ENCODE data around the gene SIK2. TPM values are rescaled to one million over a fixed set of nuclear protein-coding genes. Genes with fewer than 3 reads are reported as not detected.
A peak's percentile ranks its signal among the peaks of the same experiment; 100 is the strongest.

SIK2 gene
- total and polyA plus RNA-seq, 2 donors, result 4.5 to 5.3 TPM

DNA sequence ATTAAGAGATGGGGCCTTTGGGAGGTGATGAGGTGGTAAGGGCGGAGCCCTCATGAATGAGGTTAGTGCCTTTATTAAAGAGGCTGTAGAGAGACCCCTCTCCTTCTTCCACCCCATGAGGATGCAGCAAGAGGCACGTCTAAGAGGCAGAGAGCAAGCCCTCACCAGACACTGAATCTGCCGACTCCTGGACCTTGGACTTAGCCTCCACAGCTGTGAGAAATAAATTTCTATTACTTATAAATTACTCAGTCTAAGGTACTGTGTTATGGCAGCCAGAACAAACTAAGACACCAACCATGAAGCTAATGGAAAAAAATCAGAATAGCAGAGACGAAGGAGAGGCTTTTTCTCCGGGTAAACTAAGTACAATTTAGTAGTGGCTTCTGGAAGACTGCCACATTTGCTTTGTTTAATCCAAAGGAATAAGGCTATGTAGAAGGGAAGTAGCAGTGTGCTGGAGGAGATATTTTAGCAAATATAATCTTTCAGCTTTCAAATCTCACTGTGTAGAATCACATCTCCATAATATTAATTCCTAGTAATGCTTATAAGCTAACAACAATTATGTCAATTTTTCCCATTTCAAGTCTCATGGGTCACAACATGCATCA is 12.3 kb upstream of the SIK2 start:
- no peaks in the 10 kb centered on the region for H3K27me3 ChIP-seq (ENCODE audit: control insufficient read depth in 2 of 2, insufficient read depth in 1 of 2, low read length in 1 of 2)
- DNase-seq (ENCODE audit: low read depth in 6 of 9, low spot score in 9 of 9), result no peak
- H3K4me1 ChIP-seq (ENCODE audit: control insufficient read depth in 2 of 2, insufficient read depth in 2 of 2, low read length in 2 of 2), result no peaks in the 10 kb centered on the region
- no peaks in the 10 kb centered on the region for H3K36me3 ChIP-seq (ENCODE audit: control insufficient read depth in 2 of 2, insufficient read depth in 2 of 2, low read length in 1 of 2)
- WGBS, result 96% methylated on average over 5 of the region's 5 CpGs
- H3K9me3 ChIP-seq (ENCODE audit: control insufficient read depth in 2 of 2, insufficient read depth in 1 of 2, low read length in 1 of 2), result no peaks in the 10 kb centered on the region
- no peak overlapping the region for H3K27ac ChIP-seq (ENCODE audit: low read depth in 1 of 2, low read length in 1 of 2)
- H3K4me3 ChIP-seq (ENCODE audit: low read length in 2 of 2), result no peak overlapping the region

DNA sequence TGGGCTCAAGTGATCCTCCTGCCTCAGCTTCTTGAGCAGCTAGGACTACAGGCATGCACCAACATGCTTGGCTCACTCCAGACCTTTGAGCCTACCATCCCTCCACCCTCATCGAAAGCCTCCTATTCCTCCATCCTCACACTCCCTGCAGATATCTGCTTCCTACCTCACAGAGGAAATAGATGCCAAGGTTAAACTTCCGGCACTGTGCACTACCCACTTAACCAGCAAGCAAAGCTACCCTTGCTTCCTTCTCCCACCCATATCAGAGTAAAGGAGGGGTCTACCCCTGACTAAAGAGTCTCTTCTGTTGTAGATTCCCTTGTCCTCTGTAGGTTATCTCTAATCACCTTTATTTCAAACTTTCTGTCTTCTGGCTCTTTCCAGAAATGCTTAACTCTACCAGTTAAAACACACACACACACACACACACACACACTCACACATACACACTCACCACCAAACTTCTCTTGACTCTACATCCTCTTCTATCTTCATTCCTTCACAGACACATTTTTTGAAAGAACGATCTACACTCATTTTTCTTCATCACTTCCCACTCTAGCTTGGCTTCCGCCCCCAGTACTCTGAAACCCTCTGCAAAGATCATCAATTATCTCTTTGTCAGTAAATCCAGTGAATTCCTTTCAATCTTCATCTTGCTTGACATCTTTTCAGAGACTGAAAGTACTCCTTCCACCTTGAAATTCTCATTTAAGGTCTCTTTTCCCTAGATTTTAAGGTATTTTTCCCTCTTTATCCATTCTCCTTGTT is 10.9 kb upstream of the SIK2 start:
- Histone ChIP-seq H3K27me3 (ENCODE audit: control insufficient read depth in 2 of 2, insufficient read depth in 1 of 2, low read length in 1 of 2) (no peaks in the 10 kb centered on the region), H3K4me1 (ENCODE audit: control insufficient read depth in 2 of 2, insufficient read depth in 2 of 2, low read length in 2 of 2) (no peaks in the 10 kb centered on the region), H3K4me3 (ENCODE audit: low read length in 2 of 2) (no peak overlapping the region), H3K36me3 (ENCODE audit: control insufficient read depth in 2 of 2, insufficient read depth in 2 of 2, low read length in 1 of 2) (no peaks in the 10 kb centered on the region), H3K27ac (ENCODE audit: low read depth in 1 of 2, low read length in 1 of 2) (no peak overlapping the region), H3K9me3 (ENCODE audit: control insufficient read depth in 2 of 2, insufficient read depth in 1 of 2, low read length in 1 of 2) (no peaks in the 10 kb centered on the region)
- no peak for DNase-seq (ENCODE audit: low read depth in 6 of 9, low spot score in 9 of 9)
- 82% methylated on average over 4 of the region's 4 CpGs for WGBS

DNA sequence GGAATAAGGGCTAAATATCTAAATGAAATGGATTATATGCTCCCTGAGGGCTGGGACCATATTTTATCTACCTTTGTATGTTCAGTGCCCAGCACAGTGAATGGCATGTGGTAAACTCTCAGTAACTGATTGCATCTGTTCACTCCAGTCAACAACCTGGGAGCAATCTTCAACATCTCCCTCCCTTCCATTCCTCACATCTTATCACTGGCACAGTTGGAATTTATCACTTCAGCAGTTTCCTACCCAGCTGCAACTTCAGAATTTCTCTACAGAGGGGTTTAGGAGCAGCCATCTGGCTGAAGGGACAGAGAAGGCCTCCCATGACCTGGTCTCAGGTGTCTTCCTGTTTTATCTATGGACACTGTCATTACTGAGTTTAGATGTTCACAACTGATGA is 9.8 kb upstream of the SIK2 start:
- no peak overlapping the region for H3K4me3 ChIP-seq (ENCODE audit: low read length in 2 of 2)
- no peaks in the 10 kb centered on the region for H3K9me3 ChIP-seq (ENCODE audit: control insufficient read depth in 2 of 2, insufficient read depth in 1 of 2, low read length in 1 of 2)
- H3K27me3 ChIP-seq (ENCODE audit: control insufficient read depth in 2 of 2, insufficient read depth in 1 of 2, low read length in 1 of 2), result no peaks in the 10 kb centered on the region
- DNase-seq (ENCODE audit: low read depth in 6 of 9, low spot score in 9 of 9), result no peak
- no peak overlapping the region for H3K27ac ChIP-seq (ENCODE audit: low read depth in 1 of 2, low read length in 1 of 2)
- no peaks in the 10 kb centered on the region for H3K36me3 ChIP-seq (ENCODE audit: control insufficient read depth in 2 of 2, insufficient read depth in 2 of 2, low read length in 1 of 2)
- H3K4me1 ChIP-seq (ENCODE audit: control insufficient read depth in 2 of 2, insufficient read depth in 2 of 2, low read length in 2 of 2), result no peaks in the 10 kb centered on the region

DNA sequence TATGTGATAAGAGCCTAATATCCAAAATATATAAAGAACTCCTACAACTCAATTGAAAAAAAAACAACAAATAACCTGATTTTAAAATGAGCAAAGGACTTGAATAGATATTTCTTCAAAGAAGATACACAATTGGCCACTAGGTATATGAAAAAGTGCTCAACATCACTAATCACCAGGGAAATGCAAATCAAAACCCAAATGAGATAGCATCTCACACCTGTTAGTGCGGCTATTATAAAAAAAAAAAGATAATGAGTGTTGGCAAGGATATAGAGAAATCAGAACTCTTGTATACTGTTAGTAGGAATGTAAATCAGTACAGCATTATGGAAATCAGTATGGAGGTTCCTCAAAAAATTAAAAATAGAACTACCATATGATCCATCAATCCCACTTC is 5.9 kb upstream of the SIK2 start:
- WGBS, result 83% methylated on average over 1 of the region's 1 CpG
- H3K27ac ChIP-seq (ENCODE audit: low read depth in 1 of 2, low read length in 1 of 2), result no peak overlapping the region
- H3K27me3 ChIP-seq (ENCODE audit: control insufficient read depth in 2 of 2, insufficient read depth in 1 of 2, low read length in 1 of 2), result no peaks in the 10 kb centered on the region
- no peaks in the 10 kb centered on the region for H3K9me3 ChIP-seq (ENCODE audit: control insufficient read depth in 2 of 2, insufficient read depth in 1 of 2, low read length in 1 of 2)
- H3K36me3 ChIP-seq (ENCODE audit: control insufficient read depth in 2 of 2, insufficient read depth in 2 of 2, low read length in 1 of 2), result no peaks in the 10 kb centered on the region
- H3K4me1 ChIP-seq (ENCODE audit: control insufficient read depth in 2 of 2, insufficient read depth in 2 of 2, low read length in 2 of 2), result peaks cover 0 to 2% of the 10 kb centered on the region in 2 donors
- H3K4me3 ChIP-seq (ENCODE audit: low read length in 2 of 2), result no peak overlapping the region
- no peak for DNase-seq (ENCODE audit: low read depth in 6 of 9, low spot score in 9 of 9)

DNA sequence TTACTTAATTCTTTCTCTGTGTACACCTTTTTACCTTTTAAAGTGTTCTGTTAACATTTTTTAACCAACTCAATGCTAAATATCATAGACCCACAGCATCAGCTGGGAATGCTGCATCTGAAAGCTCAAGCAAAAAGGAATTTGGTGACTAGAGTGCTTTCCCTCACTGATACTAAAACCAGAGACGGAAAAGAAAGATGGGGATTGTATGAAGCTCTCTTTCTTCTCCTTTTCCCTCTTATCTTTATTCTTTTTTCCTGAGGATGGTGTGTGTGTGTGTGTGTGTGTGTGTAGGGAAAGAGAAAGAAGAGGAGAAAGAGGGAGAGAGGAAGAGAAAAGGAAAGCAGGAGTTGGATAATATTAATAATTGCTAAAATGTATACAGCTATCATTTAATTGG is 4.1 kb upstream of the SIK2 start:
- no peaks in the 10 kb centered on the region for H3K36me3 ChIP-seq (ENCODE audit: control insufficient read depth in 2 of 2, insufficient read depth in 2 of 2, low read length in 1 of 2)
- no peak for DNase-seq (ENCODE audit: low read depth in 6 of 9, low spot score in 9 of 9)
- H3K4me3 ChIP-seq (ENCODE audit: low read length in 2 of 2), result no peak overlapping the region
- WGBS, result 95% methylated on average over 1 of the region's 1 CpG
- peaks cover 0 to 9% of the 10 kb centered on the region in 2 donors for H3K4me1 ChIP-seq (ENCODE audit: control insufficient read depth in 2 of 2, insufficient read depth in 2 of 2, low read length in 2 of 2)
- no peaks in the 10 kb centered on the region for H3K9me3 ChIP-seq (ENCODE audit: control insufficient read depth in 2 of 2, insufficient read depth in 1 of 2, low read length in 1 of 2)
- no peak overlapping the region for H3K27ac ChIP-seq (ENCODE audit: low read depth in 1 of 2, low read length in 1 of 2)
- H3K27me3 ChIP-seq (ENCODE audit: control insufficient read depth in 2 of 2, insufficient read depth in 1 of 2, low read length in 1 of 2), result no peaks in the 10 kb centered on the region

DNA sequence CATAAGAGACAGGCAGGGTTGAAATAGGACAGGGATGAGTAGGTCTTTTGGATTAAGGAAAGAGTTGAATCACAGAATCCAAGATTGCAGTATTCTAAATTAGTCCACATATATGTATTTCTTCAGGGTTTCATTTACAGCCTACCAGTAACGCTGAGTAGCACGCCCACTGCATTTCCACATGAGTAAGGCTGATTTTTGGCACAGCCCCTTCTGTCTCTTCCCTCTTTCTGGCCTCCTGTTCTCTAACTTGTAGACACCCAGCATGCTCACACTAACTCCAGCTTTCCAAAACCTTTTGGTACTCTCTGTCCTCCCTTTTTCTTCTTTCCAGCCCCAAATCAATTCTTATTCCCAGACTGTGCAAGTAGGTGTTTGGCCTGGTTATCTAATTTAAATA is 3.7 kb upstream of the SIK2 start:
- H3K36me3 ChIP-seq (ENCODE audit: control insufficient read depth in 2 of 2, insufficient read depth in 2 of 2, low read length in 1 of 2), result no peaks in the 10 kb centered on the region
- H3K27me3 ChIP-seq (ENCODE audit: control insufficient read depth in 2 of 2, insufficient read depth in 1 of 2, low read length in 1 of 2), result no peaks in the 10 kb centered on the region
- H3K4me1 ChIP-seq (ENCODE audit: control insufficient read depth in 2 of 2, insufficient read depth in 2 of 2, low read length in 2 of 2), result peaks cover 0 to 13% of the 10 kb centered on the region in 2 donors
- no peak for DNase-seq (ENCODE audit: low read depth in 6 of 9, low spot score in 9 of 9)
- WGBS, result 76% methylated on average over 2 of the region's 2 CpGs
- no peaks in the 10 kb centered on the region for H3K9me3 ChIP-seq (ENCODE audit: control insufficient read depth in 2 of 2, insufficient read depth in 1 of 2, low read length in 1 of 2)
- no peak overlapping the region for H3K27ac ChIP-seq (ENCODE audit: low read depth in 1 of 2, low read length in 1 of 2)
- no peak overlapping the region for H3K4me3 ChIP-seq (ENCODE audit: low read length in 2 of 2)

DNA sequence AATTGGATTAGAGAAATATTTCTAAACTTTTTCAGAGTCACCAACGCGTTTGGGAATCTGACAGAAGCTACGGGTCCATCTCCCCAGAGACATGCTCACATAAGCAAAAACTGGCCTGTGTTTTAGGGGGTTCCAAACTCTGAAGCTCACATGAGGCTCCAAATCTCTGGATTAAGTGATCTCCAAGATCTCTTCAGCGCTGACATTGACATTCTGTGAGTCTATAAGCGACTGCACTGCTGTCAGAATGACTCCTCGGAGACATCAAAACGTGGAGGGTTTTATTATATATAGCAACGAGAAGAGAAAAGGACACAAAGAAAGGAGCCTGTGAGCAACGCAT is 642 bp upstream of the SIK2 start:
- 28% methylated on average over 9 of the region's 9 CpGs for WGBS
- no peaks in the 10 kb centered on the region for H3K36me3 ChIP-seq (ENCODE audit: control insufficient read depth in 2 of 2, insufficient read depth in 2 of 2, low read length in 1 of 2)
- peaks cover 3 to 19% of the 10 kb centered on the region in 2 donors for H3K4me1 ChIP-seq (ENCODE audit: control insufficient read depth in 2 of 2, insufficient read depth in 2 of 2, low read length in 2 of 2)
- peak overlapping the region; percentile 64 to 71 for H3K27ac ChIP-seq (ENCODE audit: low read depth in 1 of 2, low read length in 1 of 2)
- peak overlapping the region; percentile 53 to 90 for H3K4me3 ChIP-seq (ENCODE audit: low read length in 2 of 2)
- DNase-seq (ENCODE audit: low read depth in 6 of 9, low spot score in 9 of 9), result no peak
- H3K9me3 ChIP-seq (ENCODE audit: control insufficient read depth in 2 of 2, insufficient read depth in 1 of 2, low read length in 1 of 2), result no peaks in the 10 kb centered on the region
- H3K27me3 ChIP-seq (ENCODE audit: control insufficient read depth in 2 of 2, insufficient read depth in 1 of 2, low read length in 1 of 2), result no peaks in the 10 kb centered on the region

DNA sequence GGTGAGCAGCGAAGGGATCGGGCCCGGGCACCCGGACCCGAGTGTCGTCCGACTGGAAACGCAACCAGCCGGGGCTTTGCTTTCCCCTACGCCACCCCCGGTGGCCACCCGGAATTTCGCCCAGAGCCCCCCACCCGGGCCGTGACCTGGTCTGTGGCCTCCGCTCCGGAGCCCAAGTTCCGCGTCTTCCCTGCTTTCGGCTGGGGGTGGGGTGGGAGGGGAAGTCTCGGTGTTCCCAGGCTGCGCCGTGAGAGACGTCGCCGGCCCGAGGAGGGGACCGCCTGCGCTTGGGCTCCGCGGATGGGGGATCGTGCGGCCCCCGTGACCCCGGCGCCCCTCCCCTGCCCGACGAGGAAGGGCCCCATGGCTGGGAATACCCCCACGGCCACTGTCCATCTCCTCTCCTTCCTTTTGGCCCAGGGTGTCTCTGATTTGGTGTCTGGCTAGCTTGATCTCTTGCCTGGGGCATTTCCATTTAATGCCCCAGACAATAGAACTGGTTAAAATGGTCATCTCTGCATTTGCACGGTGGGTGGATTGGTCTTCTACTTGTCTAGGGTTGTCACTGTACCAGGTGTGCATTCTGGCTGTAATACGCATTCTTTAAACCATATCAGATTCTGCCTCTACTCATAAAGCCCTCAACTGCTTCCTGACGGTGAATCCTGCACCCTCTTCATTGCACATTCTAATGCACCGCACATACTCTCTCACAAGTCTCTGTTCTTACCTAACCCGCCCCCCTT is 789 bp downstream of the SIK2 start:
- H3K4me1 ChIP-seq (ENCODE audit: control insufficient read depth in 2 of 2, insufficient read depth in 2 of 2, low read length in 2 of 2), result peaks cover 3 to 19% of the 10 kb centered on the region in 2 donors
- under 1% methylated on average over 44 of the region's 44 CpGs for WGBS
- no peaks in the 10 kb centered on the region for H3K36me3 ChIP-seq (ENCODE audit: control insufficient read depth in 2 of 2, insufficient read depth in 2 of 2, low read length in 1 of 2)
- DNase-seq (ENCODE audit: low read depth in 6 of 9, low spot score in 9 of 9), result peak in 7 of 9 donors; percentile 33 to 75 (median 49)
- H3K9me3 ChIP-seq (ENCODE audit: control insufficient read depth in 2 of 2, insufficient read depth in 1 of 2, low read length in 1 of 2), result no peaks in the 10 kb centered on the region
- H3K27me3 ChIP-seq (ENCODE audit: control insufficient read depth in 2 of 2, insufficient read depth in 1 of 2, low read length in 1 of 2), result no peaks in the 10 kb centered on the region
- H3K4me3 ChIP-seq (ENCODE audit: low read length in 2 of 2), result peak overlapping the region; percentile 90 to 97
- peak overlapping the region; percentile 86 to 87 for H3K27ac ChIP-seq (ENCODE audit: low read depth in 1 of 2, low read length in 1 of 2)

DNA sequence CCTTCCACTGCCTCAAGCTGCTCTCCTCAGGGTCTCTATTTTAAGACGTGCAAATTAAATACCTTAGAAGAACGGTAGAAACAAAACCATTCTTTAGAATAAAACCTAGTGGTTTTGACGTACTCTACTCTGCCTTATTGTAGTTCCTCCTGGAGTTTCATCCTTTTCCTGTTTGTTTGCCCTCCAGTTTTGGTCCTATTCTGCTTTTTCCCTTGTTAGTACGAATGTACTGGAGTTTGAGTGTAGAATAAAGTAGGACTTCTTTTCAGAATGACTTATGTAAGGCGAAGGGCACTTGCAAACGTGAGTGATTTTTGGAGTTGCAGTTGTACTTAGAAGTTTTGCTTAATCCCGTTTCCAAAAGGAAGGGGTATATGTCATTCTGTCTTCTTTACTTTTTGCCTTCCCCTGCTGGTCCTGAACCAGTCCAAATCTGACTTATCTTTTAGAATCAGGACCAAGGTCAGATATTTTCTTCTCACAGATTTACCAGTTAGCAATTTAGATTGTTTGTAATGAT is 1.4 kb downstream of the SIK2 start:
- peak in 1 of 9 donors; percentile 14 for DNase-seq (ENCODE audit: low read depth in 6 of 9, low spot score in 9 of 9)
- no peaks in the 10 kb centered on the region for H3K36me3 ChIP-seq (ENCODE audit: control insufficient read depth in 2 of 2, insufficient read depth in 2 of 2, low read length in 1 of 2)
- peak overlapping the region in 1 of 2 donors; percentile 87 for H3K27ac ChIP-seq (ENCODE audit: low read depth in 1 of 2, low read length in 1 of 2)
- no peaks in the 10 kb centered on the region for H3K27me3 ChIP-seq (ENCODE audit: control insufficient read depth in 2 of 2, insufficient read depth in 1 of 2, low read length in 1 of 2)
- peak overlapping the region; percentile 90 to 97 for H3K4me3 ChIP-seq (ENCODE audit: low read length in 2 of 2)
- H3K4me1 ChIP-seq (ENCODE audit: control insufficient read depth in 2 of 2, insufficient read depth in 2 of 2, low read length in 2 of 2), result peaks cover 3 to 19% of the 10 kb centered on the region in 2 donors
- no peaks in the 10 kb centered on the region for H3K9me3 ChIP-seq (ENCODE audit: control insufficient read depth in 2 of 2, insufficient read depth in 1 of 2, low read length in 1 of 2)
- 19% methylated on average over 7 of the region's 7 CpGs for WGBS
